Activated CD8-positive, alpha-beta memory T cell treated with anti-CD3 and anti-CD28 coated beads, Interleukin-2, amount 50 U/mL, for 4 hours (primary cell): ENCODE results near the gene INPP5E.

Experiments
- DNase-seq: peaks from one replicate; pipeline ENCODE4 v3.0.0-alpha.2; 2020

The INPP5E gene

GRCh38 chr9:136472640-136473353 lies 33.2 kb upstream of the INPP5E start:
- DNase-seq, result no peak

- DNase-seq, result no peak
Measured at GRCh38 chr9:136471802-136472487, 32.3 kb upstream of the INPP5E start.

GRCh38 chr9:136470792-136471469 lies 31.3 kb upstream of the INPP5E start:
- no peak for DNase-seq

GRCh38 chr9:136470356-136470755 lies 30.7 kb upstream of the INPP5E start:
- no peak for DNase-seq

- DNase-seq, result no peak
Measured at GRCh38 chr9:136467766-136468165, 28.1 kb upstream of the INPP5E start.

GRCh38 chr9:136466155-136466541 lies 26.5 kb upstream of the INPP5E start:
- DNase-seq, result no peak

- DNase-seq, result no peak
Measured at GRCh38 chr9:136465500-136466154, 26.0 kb upstream of the INPP5E start.

- no peak for DNase-seq
Measured at GRCh38 chr9:136464241-136464640, 24.6 kb upstream of the INPP5E start.

- DNase-seq, result no peak
Measured at GRCh38 chr9:136463578-136463977, 23.9 kb upstream of the INPP5E start.

GRCh38 chr9:136462664-136463063 lies 23.0 kb upstream of the INPP5E start:
- DNase-seq, result no peak

GRCh38 chr9:136460772-136461325 lies 21.2 kb upstream of the INPP5E start:
- DNase-seq, result no peak

- no peak for DNase-seq
Measured at GRCh38 chr9:136459425-136459824, 19.8 kb upstream of the INPP5E start.

- no peak for DNase-seq
Measured at GRCh38 chr9:136457326-136457725, 17.7 kb upstream of the INPP5E start.

GRCh38 chr9:136456258-136456657 lies 16.6 kb upstream of the INPP5E start:
- no peak for DNase-seq

GRCh38 chr9:136455043-136456002 lies 15.7 kb upstream of the INPP5E start:
- no peak for DNase-seq

- DNase-seq, result no peak
Measured at GRCh38 chr9:136454026-136454796, 14.6 kb upstream of the INPP5E start.

GRCh38 chr9:136453326-136453725 lies 13.7 kb upstream of the INPP5E start:
- no peak for DNase-seq

- no peak for DNase-seq
Measured at GRCh38 chr9:136451221-136451877, 11.7 kb upstream of the INPP5E start.

GRCh38 chr9:136448655-136449054 lies 9.0 kb upstream of the INPP5E start:
- DNase-seq, result no peak

GRCh38 chr9:136447173-136447778 lies 7.6 kb upstream of the INPP5E start:
- no peak for DNase-seq
